Fibroblast of lung (primary cell): Measurements from ENCODE around the gene SLC4A3. TPM values are rescaled to one million over a fixed set of nuclear protein-coding genes. Genes with fewer than 3 reads are reported as not detected.

ENCODE experiments used
- DNase-seq, 2 donors: peaks; one replicate each; pipeline versions ENCODE4 v3.0.0 to v3.0.0-alpha.2; 2010; ENCODE audit warnings: low read depth in 2 of 2
- H2AFZ ChIP-seq: 2 replicates; pipeline ENCODE4 v1.5.1; 2012; ENCODE audit warnings: low read length, control low read depth, inconsistent platforms
- H3K27ac ChIP-seq: 2 replicates; pipeline ENCODE4 v1.5.1; 2011; ENCODE audit warnings: low read length, control low read depth; ENCODE audit not compliant: insufficient read depth
- H3K27me3 ChIP-seq: 2 replicates; pipeline ENCODE4 v1.5.1; 2011; ENCODE audit warnings: mild to moderate bottlenecking, low read length; ENCODE audit not compliant: control insufficient read depth, insufficient read depth
- H3K36me3 ChIP-seq: 2 replicates; pipeline ENCODE4 v1.5.1; 2011; ENCODE audit warnings: low read length; ENCODE audit not compliant: control insufficient read depth, insufficient read depth
- H3K4me1 ChIP-seq: 2 replicates; pipeline ENCODE4 v1.5.1; 2011; ENCODE audit warnings: low read length; ENCODE audit not compliant: control insufficient read depth, insufficient read depth; ENCODE audit errors: extremely low read depth
- H3K4me2 ChIP-seq: 2 replicates; pipeline ENCODE4 v1.5.1; 2011; ENCODE audit warnings: low read length, control low read depth; ENCODE audit not compliant: insufficient read depth; ENCODE audit errors: extremely low read depth
- H3K4me3 ChIP-seq, 4 experiments: fragments of 200-600 bp in 1 of 4; sonication (generic) in 1 of 4; replicated peaks in 1 of 4; 2 replicates each; pipeline ENCODE4 v1.5.1; 2011 to 2016; ENCODE audit warnings: low read length in 4 of 4, low read depth in 3 of 4, mild to moderate bottlenecking in 3 of 4, control low read depth in 2 of 4, inconsistent platforms in 1 of 4, mixed read lengths in 1 of 4; ENCODE audit not compliant: insufficient read depth in 1 of 4; ENCODE audit errors: control extremely low read depth in 1 of 4
- H3K79me2 ChIP-seq: 2 replicates; pipeline ENCODE4 v1.5.1; 2012; ENCODE audit warnings: mild to moderate bottlenecking, low read length, inconsistent platforms; ENCODE audit not compliant: control insufficient read depth, insufficient read depth
- H3K9ac ChIP-seq: 2 replicates; pipeline ENCODE4 v1.5.1; 2011; ENCODE audit warnings: mild to moderate bottlenecking, low read length, control low read depth; ENCODE audit not compliant: insufficient read depth
- H3K9me3 ChIP-seq: 2 replicates; pipeline ENCODE4 v1.5.1; 2012; ENCODE audit warnings: low read depth, low read length; ENCODE audit not compliant: control insufficient read depth, insufficient read depth
- H4K20me1 ChIP-seq: 2 replicates; pipeline ENCODE4 v1.5.1; 2011; ENCODE audit warnings: low read length; ENCODE audit not compliant: control insufficient read depth, insufficient read depth; ENCODE audit errors: extremely low read depth
- CTCF ChIP-seq, 2 donors: IDR thresholded peaks in 1 of 2; conservative IDR thresholded peaks in 1 of 2; 1 replicate in 1 of 2; 2 replicates in 1 of 2; pipeline ENCODE4 v1.5.1; 2011 to 2012; ENCODE audit warnings: low read length in 2 of 2, control low read depth in 1 of 2, inconsistent platforms in 1 of 2, low read depth in 1 of 2, mild to moderate bottlenecking in 1 of 2
- EZH2 ChIP-seq: IDR thresholded peaks from 2 replicates; pipeline ENCODE4 v1.5.1; 2012; ENCODE audit warnings: low read length, control low read depth, mild to moderate bottlenecking; ENCODE audit errors: missing control alignments
- polyA plus RNA-seq, 2 donors: library from polyadenylated mRNA; depleted of rRNA in 1 of 2; stranded (reverse) in 1 of 2; unstranded in 1 of 2; fragments of >200 nt; gene quantifications; 2 replicates each; pipeline ENCODE4 v1.2.1, GENCODE V29; 2011 to 2012; ENCODE audit warnings: missing spikeins in 1 of 2
- total RNA-seq: library from RNA; depleted of rRNA; stranded (reverse); fragments of >200 nt; gene quantifications from 2 replicates; pipeline ENCODE4 v1.2.1, GENCODE V29; 2014

Gene SLC4A3
- total and polyA plus RNA-seq, 2 donors (not counting 1 experiment from before 2014, with no cell fraction given), result 1.4 to 1.5 TPM

DNA sequence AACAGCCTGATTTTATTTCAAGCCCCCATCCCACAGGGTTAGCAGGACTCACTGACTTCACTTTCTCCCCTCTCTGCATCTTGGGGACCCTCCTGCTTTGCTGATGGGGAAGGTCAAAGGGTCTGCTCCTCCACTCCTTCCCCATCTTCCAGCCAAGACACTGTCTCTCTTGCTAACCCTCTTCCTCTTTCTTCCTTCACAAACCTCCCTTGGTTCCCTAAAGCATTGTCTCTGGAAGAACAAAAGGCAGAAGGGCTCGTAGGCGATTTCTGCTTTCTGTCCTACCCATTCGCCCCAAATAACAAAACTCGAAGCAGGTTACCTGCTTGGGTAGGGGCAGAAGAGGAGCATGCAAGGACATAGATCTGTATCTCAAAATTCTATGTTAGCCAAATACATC is 5.5 kb upstream of the SLC4A3 start:
- Histone ChIP-seq H4K20me1 (no peaks in the 10 kb centered on the region), H3K9ac (no peak overlapping the region), H3K79me2 (no peaks in the 10 kb centered on the region), H3K4me2 (no peak overlapping the region), H3K9me3 (no peaks in the 10 kb centered on the region), H3K27ac (no peak overlapping the region), H3K36me3 (no peaks in the 10 kb centered on the region), H3K4me1 (no peaks in the 10 kb centered on the region), H3K27me3 (peaks cover 7% of the 10 kb centered on the region), H2AFZ (no peak overlapping the region), H3K4me3 (no peak overlapping the region)
- no peak for DNase-seq
- TF ChIP-seq CTCF (conservative IDR thresholded peaks at IDR 0.05 in 1 of 2, IDR thresholded peaks at IDR 0.05 in 1 of 2; ENCODE audit: low read depth in 1 of 2, low read length in 2 of 2) (no peak), EZH2 (no peak)

GRCh38 chr2:219622472-219622871 is 5.0 kb upstream of the SLC4A3 start:
- H3K9ac ChIP-seq, result no peak overlapping the region

GRCh38 chr2:219624565-219624964 is 2.9 kb upstream of the SLC4A3 start:
- Histone ChIP-seq H3K36me3 (no peaks in the 10 kb centered on the region), H3K9me3 (no peaks in the 10 kb centered on the region), H3K9ac (no peak overlapping the region), H3K27ac (no peak overlapping the region), H3K4me2 (no peak overlapping the region), H3K27me3 (peaks cover 9% of the 10 kb centered on the region), H4K20me1 (no peaks in the 10 kb centered on the region), H2AFZ (no peak overlapping the region), H3K79me2 (no peaks in the 10 kb centered on the region), H3K4me3 (no peak overlapping the region), H3K4me1 (no peaks in the 10 kb centered on the region)
- no peak for TF ChIP-seq EZH2
- no peak for TF ChIP-seq CTCF (conservative IDR thresholded peaks at IDR 0.05 in 1 of 2, IDR thresholded peaks at IDR 0.05 in 1 of 2; ENCODE audit: low read depth in 1 of 2, low read length in 2 of 2)
- DNase-seq, result no peak

More at GRCh38 chr2:219622472-219622871, 5.0 kb upstream of the SLC4A3 start:
- no peak overlapping the region for H2AFZ ChIP-seq
- H3K27ac ChIP-seq, result no peak overlapping the region
- H3K27me3 ChIP-seq, result peaks cover 9% of the 10 kb centered on the region
- H3K79me2 ChIP-seq, result no peaks in the 10 kb centered on the region
- no peaks in the 10 kb centered on the region for H3K9me3 ChIP-seq
- no peak for TF ChIP-seq CTCF (conservative IDR thresholded peaks at IDR 0.05 in 1 of 2, IDR thresholded peaks at IDR 0.05 in 1 of 2; ENCODE audit: low read depth in 1 of 2, low read length in 2 of 2)
- TF ChIP-seq EZH2, result no peak
- H3K4me1 ChIP-seq, result no peaks in the 10 kb centered on the region
- no peak for DNase-seq
- H3K4me3 ChIP-seq, result no peak overlapping the region
- H3K36me3 ChIP-seq, result no peaks in the 10 kb centered on the region
- H4K20me1 ChIP-seq, result no peaks in the 10 kb centered on the region
- H3K4me2 ChIP-seq, result no peak overlapping the region
